C4-2B (cell line): ENCODE data around the gene FHIP2A.

Experiments
- ZFX ChIP-seq: fragments of 450-650 bp; IDR thresholded peaks from 2 replicates; pipeline ENCODE4 v1.6.1; 2017
- TF ChIP-seq, protein P1 (sequence below): fragments of 450-650 bp; conservative IDR thresholded peaks from 2 replicates; pipeline ENCODE4 v1.5.1; 2017; ENCODE audit warnings: mild to moderate bottlenecking

DNA sequence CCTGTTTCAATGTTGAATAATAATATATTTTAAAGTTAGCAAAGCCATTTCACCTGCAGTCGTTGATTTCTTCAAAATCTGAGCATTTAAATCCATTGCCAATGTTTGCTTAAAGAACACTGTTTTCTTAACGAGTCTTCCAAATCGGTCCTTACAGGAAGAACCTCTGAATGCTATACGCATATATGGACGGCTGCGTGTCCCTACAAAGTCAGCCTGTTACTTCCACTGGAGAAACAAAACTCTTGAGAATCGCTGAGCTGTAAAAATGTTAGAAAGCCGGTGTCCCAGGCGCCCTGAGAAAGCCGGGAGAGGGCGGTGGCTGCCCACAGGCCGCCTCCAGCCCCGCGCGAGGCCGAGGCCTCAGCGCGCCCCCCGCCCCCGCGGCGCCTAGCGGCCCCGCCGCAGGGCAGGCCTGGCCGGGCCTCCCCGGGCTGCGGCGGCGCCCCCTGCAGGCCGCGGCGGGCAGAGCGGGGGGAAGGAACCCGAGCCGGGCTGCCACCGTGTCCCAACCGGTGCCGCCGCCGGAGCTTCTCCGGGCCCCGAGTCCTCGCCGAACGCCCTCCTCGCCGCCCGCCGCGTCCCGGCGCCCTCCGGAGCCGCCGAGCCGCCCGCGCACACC lies at the start of gene FHIP2A:
- TF ChIP-seq, protein P1, sequence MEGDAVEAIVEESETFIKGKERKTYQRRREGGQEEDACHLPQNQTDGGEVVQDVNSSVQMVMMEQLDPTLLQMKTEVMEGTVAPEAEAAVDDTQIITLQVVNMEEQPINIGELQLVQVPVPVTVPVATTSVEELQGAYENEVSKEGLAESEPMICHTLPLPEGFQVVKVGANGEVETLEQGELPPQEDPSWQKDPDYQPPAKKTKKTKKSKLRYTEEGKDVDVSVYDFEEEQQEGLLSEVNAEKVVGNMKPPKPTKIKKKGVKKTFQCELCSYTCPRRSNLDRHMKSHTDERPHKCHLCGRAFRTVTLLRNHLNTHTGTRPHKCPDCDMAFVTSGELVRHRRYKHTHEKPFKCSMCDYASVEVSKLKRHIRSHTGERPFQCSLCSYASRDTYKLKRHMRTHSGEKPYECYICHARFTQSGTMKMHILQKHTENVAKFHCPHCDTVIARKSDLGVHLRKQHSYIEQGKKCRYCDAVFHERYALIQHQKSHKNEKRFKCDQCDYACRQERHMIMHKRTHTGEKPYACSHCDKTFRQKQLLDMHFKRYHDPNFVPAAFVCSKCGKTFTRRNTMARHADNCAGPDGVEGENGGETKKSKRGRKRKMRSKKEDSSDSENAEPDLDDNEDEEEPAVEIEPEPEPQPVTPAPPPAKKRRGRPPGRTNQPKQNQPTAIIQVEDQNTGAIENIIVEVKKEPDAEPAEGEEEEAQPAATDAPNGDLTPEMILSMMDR, result peak; percentile 99
- no peak for TF ChIP-seq ZFX
